Stimulated activated memory B cell treated with anti-CD40 and anti-IgM and Interleukin-4, amounts not matched to agents 10 μg/mL and 1 μg/mL and 100 μg/mL, for 72 hours (primary cell): ENCODE data around the gene OAT.

ENCODE experiments used
- ATAC-seq: fragments of 150-1000 bp; cut with Tn5 transposase; 2 replicates; pipeline ENCODE4 v1.10.0; 2021
- H3K27ac Mint-ChIP-seq: one replicate; pipeline ENCODE4 v1.8.0; 2022; ENCODE audit warnings: mild to moderate bottlenecking, mixed read lengths
- H3K27me3 Mint-ChIP-seq: one replicate; pipeline ENCODE4 v1.8.0; 2022; ENCODE audit warnings: mixed read lengths
- H3K36me3 Mint-ChIP-seq: one replicate; pipeline ENCODE4 v1.8.0; 2022; ENCODE audit warnings: mixed read lengths
- H3K4me1 Mint-ChIP-seq: one replicate; pipeline ENCODE4 v1.8.0; 2022; ENCODE audit warnings: mixed read lengths
- H3K4me3 Mint-ChIP-seq: one replicate; pipeline ENCODE4 v1.8.0; 2022; ENCODE audit warnings: mild to moderate bottlenecking, moderate library complexity, mixed read lengths
- H3K9me3 Mint-ChIP-seq: one replicate; pipeline ENCODE4 v1.8.0; 2022; ENCODE audit warnings: mixed read lengths

OAT gene

DNA sequence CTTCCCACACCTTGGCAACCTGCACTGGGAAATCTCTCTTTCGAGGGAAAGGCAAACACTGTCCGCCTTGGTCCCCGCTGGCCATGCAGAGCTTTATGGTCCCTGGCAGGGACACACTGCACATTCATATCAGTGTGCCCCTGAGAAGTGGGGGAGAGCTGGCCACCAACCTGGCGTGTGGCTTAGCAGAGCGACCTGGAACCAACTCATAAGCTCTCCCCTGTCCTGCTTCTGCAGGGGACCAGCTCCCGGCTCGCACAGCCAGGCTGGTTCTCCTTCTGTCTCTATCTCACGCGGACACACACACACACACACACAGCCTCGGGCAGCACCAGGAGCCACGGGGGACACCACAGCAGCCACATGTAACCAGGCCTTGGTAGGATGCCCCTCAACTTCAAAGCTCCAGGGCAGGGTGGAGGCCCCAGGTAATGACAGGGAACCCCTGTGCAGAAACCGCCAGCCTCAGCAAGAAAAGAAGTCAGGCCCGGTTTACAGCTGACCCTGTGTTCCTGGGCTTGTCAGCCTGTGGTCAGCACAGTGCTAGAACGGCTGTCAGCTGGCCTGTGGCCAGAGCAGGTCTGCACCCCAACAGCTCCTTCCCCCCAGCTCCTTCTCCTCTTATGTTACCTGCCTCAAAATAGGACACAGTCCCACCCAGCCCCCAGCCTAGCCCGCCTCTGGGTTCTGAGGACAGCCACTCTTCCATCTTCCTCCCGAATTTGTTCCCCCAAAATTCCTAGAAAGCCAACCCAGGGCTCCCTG lies 69.3 kb downstream of the OAT start:
- no peak for ATAC-seq
- Mint-ChIP-seq H3K9me3 (no peaks in the 10 kb centered on the region), H3K4me1 (no peaks in the 10 kb centered on the region), H3K4me3 (no peak overlapping the region), H3K27ac (no peak overlapping the region), H3K36me3 (no peaks in the 10 kb centered on the region), H3K27me3 (no peaks in the 10 kb centered on the region)

DNA sequence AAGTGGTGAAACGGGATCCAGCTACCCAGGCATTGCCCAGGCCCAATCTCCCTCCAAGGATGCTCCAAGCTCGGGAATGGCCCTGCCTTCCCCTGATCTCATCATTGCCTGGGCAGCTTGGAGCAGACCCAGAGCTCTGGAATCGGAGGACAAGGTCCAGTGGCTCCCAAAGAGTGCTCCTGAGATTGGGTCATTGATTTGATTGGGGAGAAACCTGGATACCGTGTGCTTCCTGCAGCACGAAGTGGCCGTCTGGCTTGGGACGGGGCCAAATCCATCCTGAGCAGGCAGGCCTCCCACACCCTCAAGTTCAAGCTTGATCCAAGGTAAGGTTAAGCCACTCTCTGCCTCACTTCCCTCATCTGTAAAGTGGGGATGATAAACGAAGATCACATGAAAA lies 69.9 kb downstream of the OAT start:
- Mint-ChIP-seq H3K36me3 (no peaks in the 10 kb centered on the region), H3K4me1 (no peaks in the 10 kb centered on the region), H3K27ac (no peak overlapping the region), H3K9me3 (no peaks in the 10 kb centered on the region), H3K4me3 (no peak overlapping the region), H3K27me3 (no peaks in the 10 kb centered on the region)
- no peak for ATAC-seq

DNA sequence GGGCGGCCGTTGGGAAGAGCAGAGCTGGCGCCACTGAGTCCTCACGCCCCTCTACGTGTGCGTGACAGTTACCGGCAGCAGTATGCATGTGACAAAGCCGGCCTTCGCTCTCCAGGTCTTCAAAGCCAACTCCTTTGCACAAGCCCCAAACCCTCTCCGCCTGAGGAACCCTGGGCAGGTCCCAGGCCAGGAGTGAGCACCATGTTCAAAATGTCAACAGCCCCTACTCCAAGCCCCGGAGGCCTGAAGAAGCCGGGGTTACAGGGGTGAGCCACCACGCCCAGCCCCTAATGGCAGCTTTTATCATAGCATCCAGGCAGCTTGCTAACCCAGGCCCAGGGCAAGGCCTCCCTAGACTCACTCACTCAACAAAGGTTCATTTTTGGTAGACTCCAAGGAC lies 70.8 kb downstream of the OAT start:
- H3K9me3 Mint-ChIP-seq, result no peaks in the 10 kb centered on the region
- no peaks in the 10 kb centered on the region for H3K4me1 Mint-ChIP-seq
- no peaks in the 10 kb centered on the region for H3K27me3 Mint-ChIP-seq
- no peaks in the 10 kb centered on the region for H3K36me3 Mint-ChIP-seq
- H3K4me3 Mint-ChIP-seq, result no peak overlapping the region
- ATAC-seq, result no peak
- H3K27ac Mint-ChIP-seq, result no peak overlapping the region
